SK-N-SH (cell line): ENCODE results near the gene PNKP. TPM values are rescaled to one million over a fixed set of nuclear protein-coding genes. Genes with fewer than 3 reads are reported as not detected.

Experiments used
- CTCF ChIA-PET: fragments of 300-600, 350-600 bp; formaldehyde crosslinking; extraction: SDS; loops from one replicate; lab custom pipeline; 2021; lab: Yijun Ruan, JAX
- POLR2A ChIA-PET: fragments of 350-600 bp; sonication (Branson Sonifier 250); formaldehyde crosslinking; extraction: SDS; loops from one replicate; lab custom pipeline; 2020; ENCODE audit warnings: antibody characterized with exemption, inconsistent platforms; lab: Yijun Ruan, JAX
- DNase-seq: peaks from one replicate; pipeline ENCODE4 v3.0.0; 2012
- H2AFZ ChIP-seq: fragments of 200-600 bp; sonication (generic); 2 replicates; pipeline ENCODE4 v1.8.1; 2016; ENCODE audit warnings: antibody characterized with exemption, mild to moderate bottlenecking, low read depth
- H3F3A ChIP-seq: fragments of 200-600 bp; sonication (generic); replicated peaks from 2 replicates; pipeline ENCODE3; 2016; ENCODE audit warnings: antibody characterized with exemption, mild to moderate bottlenecking; ENCODE audit not compliant: insufficient read depth
- H3K27ac ChIP-seq, 2 experiments: fragments of 200-500 bp in 1 of 2; fragments of 200-600 bp in 1 of 2; sonication (Bioruptor generic) in 1 of 2; sonication (generic), shearing (Covaris generic) in 1 of 2; 2 replicates each; pipeline versions ENCODE4 v1.5.1 to v1.6.1; 2014 to 2016; ENCODE audit warnings: low read depth in 2 of 2, inconsistent platforms in 1 of 2, low read length in 1 of 2, mild to moderate bottlenecking in 1 of 2, mixed read lengths in 1 of 2
- H3K27me3 ChIP-seq: fragments of 200-600 bp; sonication (generic), shearing (Covaris generic); 2 replicates; pipeline ENCODE4 v1.6.1; 2016; ENCODE audit warnings: mixed run types; ENCODE audit not compliant: insufficient read depth
- H3K36me3 ChIP-seq, 2 experiments: fragments of 200-500 bp in 1 of 2; fragments of 200-600 bp in 1 of 2; sonication (Bioruptor generic) in 1 of 2; sonication (generic) in 1 of 2; replicated peaks in 1 of 2; 2 replicates each; pipeline versions ENCODE3 to v1.5.1; 2014 to 2016; ENCODE audit warnings: low read length in 1 of 2, mild to moderate bottlenecking in 1 of 2; ENCODE audit not compliant: insufficient read depth in 2 of 2, control insufficient read depth in 1 of 2
- H3K4me1 ChIP-seq, 2 experiments: fragments of 200-500 bp in 1 of 2; fragments of 200-600 bp in 1 of 2; sonication (Bioruptor generic) in 1 of 2; sonication (generic), shearing (Covaris generic) in 1 of 2; 2 replicates each; pipeline versions ENCODE4 v1.5.1 to v1.6.1; 2014 to 2016; ENCODE audit warnings: low read depth in 1 of 2, low read length in 1 of 2, mixed run types in 1 of 2; ENCODE audit not compliant: insufficient read depth in 2 of 2, control insufficient read depth in 1 of 2
- H3K4me2 ChIP-seq: fragments of 200-600 bp; sonication (generic), shearing (Covaris generic); 2 replicates; pipeline ENCODE4 v1.6.1; 2017; ENCODE audit warnings: mixed run types
- H3K4me3 ChIP-seq, 2 experiments: fragments of 200-500 bp in 1 of 2; fragments of 200-600 bp in 1 of 2; sonication (Bioruptor generic) in 1 of 2; sonication (generic), shearing (Covaris generic) in 1 of 2; 2 replicates each; pipeline versions ENCODE4 v1.5.1 to v1.8.1; 2014 to 2016; ENCODE audit warnings: low read depth in 2 of 2, inconsistent platforms in 1 of 2, low read length in 1 of 2, mild to moderate bottlenecking in 1 of 2, mixed read lengths in 1 of 2, moderate library complexity in 1 of 2
- H3K79me2 ChIP-seq: fragments of 200-600 bp; sonication (generic); 2 replicates; pipeline ENCODE4 v1.8.1; 2017; ENCODE audit warnings: mild to moderate bottlenecking; ENCODE audit not compliant: insufficient read depth
- H3K9ac ChIP-seq: fragments of 200-600 bp; sonication (generic); 2 replicates; pipeline ENCODE4 v1.6.1; 2017; ENCODE audit warnings: mixed run types
- H3K9me2 ChIP-seq: fragments of 200-600 bp; sonication (generic); 2 replicates; pipeline ENCODE4 v1.6.1; 2017; ENCODE audit warnings: mixed run types
- H3K9me3 ChIP-seq: fragments of 200-600 bp; sonication (generic); 2 replicates; pipeline ENCODE4 v1.6.1; 2017; ENCODE audit warnings: mixed run types, mild to moderate bottlenecking, moderate library complexity
- H4K20me1 ChIP-seq: fragments of 200-600 bp; sonication (generic); 2 replicates; pipeline ENCODE4 v1.6.1; 2017; ENCODE audit warnings: mild to moderate bottlenecking, mixed run types; ENCODE audit not compliant: insufficient read depth
- EZH2phosphoT487 ChIP-seq: fragments of 200-600 bp; sonication (generic); IDR thresholded peaks from 2 replicates; pipeline ENCODE4 v1.6.1; 2017; ENCODE audit warnings: low read depth, mixed run types, mild to moderate bottlenecking, antibody characterized with exemption, moderate library complexity, borderline replicate concordance
- FOSL2 ChIP-seq: IDR thresholded peaks from 2 replicates; pipeline ENCODE4 v1.4.0; 2012; ENCODE audit warnings: low read depth, mild to moderate bottlenecking, moderate library complexity, borderline replicate concordance
- FOXJ3 ChIP-seq: sonication (generic); formaldehyde crosslinking; IDR thresholded peaks from 2 replicates; pipeline ENCODE4 v1.5.1; 2020; ENCODE audit warnings: mild to moderate bottlenecking, missing genetic modification reagents
- FOXM1 ChIP-seq: IDR thresholded peaks from 2 replicates; pipeline ENCODE4 v1.4.0; 2012; ENCODE audit warnings: low read depth, mild to moderate bottlenecking
- JUND ChIP-seq: IDR thresholded peaks from 2 replicates; pipeline ENCODE4 v1.4.0; 2012
- NFIC ChIP-seq: IDR thresholded peaks from 2 replicates; pipeline ENCODE4 v1.4.0; 2012; ENCODE audit warnings: borderline replicate concordance
- NRF1 ChIP-seq: IDR thresholded peaks from 2 replicates; pipeline ENCODE4 v1.6.1; 2012; ENCODE audit warnings: low read depth, mild to moderate bottlenecking, low read length
- POLR2AphosphoS5 ChIP-seq: IDR thresholded peaks from 2 replicates; pipeline ENCODE4 v1.6.1; 2012; ENCODE audit warnings: low read depth, low read length
- RXRA ChIP-seq: IDR thresholded peaks from 2 replicates; pipeline ENCODE4 v1.4.0; 2012; ENCODE audit warnings: low read depth, mild to moderate bottlenecking, borderline replicate concordance
- SMC3 ChIP-seq: IDR thresholded peaks from 2 replicates; pipeline ENCODE4 v1.6.1; 2012; ENCODE audit warnings: low read depth, low read length, improper control_type of control experiment
- TAF1 ChIP-seq: IDR thresholded peaks from 2 replicates; pipeline ENCODE4 v1.6.1; 2012; ENCODE audit warnings: low read depth, mild to moderate bottlenecking, low read length, moderate library complexity, borderline replicate concordance
- TCF12 ChIP-seq: IDR thresholded peaks from 2 replicates; pipeline ENCODE4 v1.4.0; 2012
- YY1 ChIP-seq: IDR thresholded peaks from 2 replicates; pipeline ENCODE4 v1.4.0; 2012; ENCODE audit warnings: low read depth, mild to moderate bottlenecking
- WGBS: methylation state at CpG from one replicate; pipeline ENCODE4 v1.1.6; 2017; ENCODE audit warnings: low lambda C conversion rate; 5-methylcytosine and 5-hydroxymethylcytosine counted together
- polyA plus RNA-seq, 3 experiments: library from polyadenylated mRNA; depleted of rRNA; stranded (reverse); fragments of >200 nt; gene quantifications; 2 replicates each; pipeline ENCODE4 v1.2.3, GENCODE V29; 2012
- TF ChIP-seq, protein P1 (sequence below): fragments of 150-350 bp; IDR thresholded peaks from 2 replicates; pipeline ENCODE4 v1.6.1; 2017; ENCODE audit warnings: antibody characterized with exemption, low read length, low read depth, borderline replicate concordance
- TF ChIP-seq, protein P2 (sequence below): IDR thresholded peaks from 2 replicates; pipeline ENCODE4; 2012
- TF ChIP-seq, protein P3 (sequence below): fragments of 150-350 bp; IDR thresholded peaks from 2 replicates; pipeline ENCODE4 v1.6.1; 2016; ENCODE audit warnings: mild to moderate bottlenecking, low read depth, low read length
- TF ChIP-seq, protein P4 (sequence below): IDR thresholded peaks from 2 replicates; pipeline ENCODE4 v1.4.0; 2012; ENCODE audit warnings: low read depth, borderline replicate concordance
- TF ChIP-seq, protein P5 (sequence below): IDR thresholded peaks from 2 replicates; pipeline ENCODE4 v1.4.0; 2012; ENCODE audit warnings: low read depth

The PNKP gene
- polyA plus RNA-seq, 1 of the 3 experiments (the other 2 are of a cell fraction) = 52.0 TPM

DNA sequence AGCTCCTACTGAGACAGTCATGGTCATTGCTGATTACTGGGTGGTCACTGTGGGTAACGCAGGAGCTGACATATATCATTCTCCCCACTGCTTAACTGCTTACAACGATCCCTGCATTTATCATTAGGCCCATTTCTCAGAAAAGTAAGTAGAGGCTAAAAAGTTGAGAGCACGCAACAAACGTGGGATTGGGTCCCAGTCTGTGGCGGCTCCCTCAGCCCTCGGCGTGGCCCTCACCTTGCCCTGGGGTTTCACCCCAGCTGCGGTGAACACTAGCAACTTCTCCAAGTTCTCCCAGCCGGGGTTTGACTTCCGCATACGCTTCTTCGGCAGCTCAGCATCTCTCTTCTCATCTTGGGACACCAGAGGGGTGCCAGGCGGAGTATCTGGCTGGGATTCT is 2.5 kb downstream of the PNKP start:
- peaks cover 26% of the 10 kb centered on the region for H3F3A ChIP-seq
- ChIA-PET CTCF (interaction anchor here (1.1 to 3.4 kb wide), 3 partner anchors 11 to 193 kb away, joined by 3 to 20 read pairs (median 4); partner anchors contain the start of gene PTOV1), POLR2A (interaction anchor here (0.6 to 2.6 kb wide), 4 partner anchors 10 to 174 kb away, joined by 3 to 25 read pairs (median 6); partner anchors contain the start of genes CPT1C, FUZ and PTOV1)
- H4K20me1 ChIP-seq = peaks cover 20% of the 10 kb centered on the region
- no peaks in the 10 kb centered on the region for H3K27me3 ChIP-seq
- no peaks in the 10 kb centered on the region for H3K9me2 ChIP-seq
- no peak overlapping the region for H2AFZ ChIP-seq
- no peak overlapping the region for H3K27ac ChIP-seq
- peaks cover 25 to 42% of the 10 kb centered on the region in 2 experiments for H3K36me3 ChIP-seq
- peaks cover 42% of the 10 kb centered on the region for H3K79me2 ChIP-seq
- peaks cover 27 to 34% of the 10 kb centered on the region in 2 experiments; a peak in 3 of 4 replicates for H3K4me1 ChIP-seq
- H3K4me2 ChIP-seq = peak overlapping the region; percentile 96
- H3K4me3 ChIP-seq = peak overlapping the region; percentile 20 to 91; a peak in 3 of 4 replicates
- DNase-seq = no peak
- no peaks in the 10 kb centered on the region for H3K9me3 ChIP-seq
- 83% methylated on average over 10 of the region's 13 CpGs for WGBS
- TF ChIP-seq, protein P1, sequence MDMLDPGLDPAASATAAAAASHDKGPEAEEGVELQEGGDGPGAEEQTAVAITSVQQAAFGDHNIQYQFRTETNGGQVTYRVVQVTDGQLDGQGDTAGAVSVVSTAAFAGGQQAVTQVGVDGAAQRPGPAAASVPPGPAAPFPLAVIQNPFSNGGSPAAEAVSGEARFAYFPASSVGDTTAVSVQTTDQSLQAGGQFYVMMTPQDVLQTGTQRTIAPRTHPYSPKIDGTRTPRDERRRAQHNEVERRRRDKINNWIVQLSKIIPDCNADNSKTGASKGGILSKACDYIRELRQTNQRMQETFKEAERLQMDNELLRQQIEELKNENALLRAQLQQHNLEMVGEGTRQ = no peak
- TF ChIP-seq, protein P2, sequence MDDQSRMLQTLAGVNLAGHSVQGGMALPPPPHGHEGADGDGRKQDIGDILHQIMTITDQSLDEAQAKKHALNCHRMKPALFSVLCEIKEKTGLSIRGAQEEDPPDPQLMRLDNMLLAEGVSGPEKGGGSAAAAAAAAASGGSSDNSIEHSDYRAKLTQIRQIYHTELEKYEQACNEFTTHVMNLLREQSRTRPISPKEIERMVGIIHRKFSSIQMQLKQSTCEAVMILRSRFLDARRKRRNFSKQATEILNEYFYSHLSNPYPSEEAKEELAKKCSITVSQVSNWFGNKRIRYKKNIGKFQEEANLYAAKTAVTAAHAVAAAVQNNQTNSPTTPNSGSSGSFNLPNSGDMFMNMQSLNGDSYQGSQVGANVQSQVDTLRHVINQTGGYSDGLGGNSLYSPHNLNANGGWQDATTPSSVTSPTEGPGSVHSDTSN = no peak
- TF ChIP-seq NFIC = no peak
- no peak for TF ChIP-seq SMC3
- no peak for TF ChIP-seq TCF12
- TF ChIP-seq FOXM1 = no peak
- TF ChIP-seq POLR2AphosphoS5 = no peak
- no peak for TF ChIP-seq NRF1
- TF ChIP-seq EZH2phosphoT487 = no peak
- TF ChIP-seq, protein P3, sequence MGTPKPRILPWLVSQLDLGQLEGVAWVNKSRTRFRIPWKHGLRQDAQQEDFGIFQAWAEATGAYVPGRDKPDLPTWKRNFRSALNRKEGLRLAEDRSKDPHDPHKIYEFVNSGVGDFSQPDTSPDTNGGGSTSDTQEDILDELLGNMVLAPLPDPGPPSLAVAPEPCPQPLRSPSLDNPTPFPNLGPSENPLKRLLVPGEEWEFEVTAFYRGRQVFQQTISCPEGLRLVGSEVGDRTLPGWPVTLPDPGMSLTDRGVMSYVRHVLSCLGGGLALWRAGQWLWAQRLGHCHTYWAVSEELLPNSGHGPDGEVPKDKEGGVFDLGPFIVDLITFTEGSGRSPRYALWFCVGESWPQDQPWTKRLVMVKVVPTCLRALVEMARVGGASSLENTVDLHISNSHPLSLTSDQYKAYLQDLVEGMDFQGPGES = no peak
- TF ChIP-seq TAF1 = no peak
- TF ChIP-seq, protein P4, sequence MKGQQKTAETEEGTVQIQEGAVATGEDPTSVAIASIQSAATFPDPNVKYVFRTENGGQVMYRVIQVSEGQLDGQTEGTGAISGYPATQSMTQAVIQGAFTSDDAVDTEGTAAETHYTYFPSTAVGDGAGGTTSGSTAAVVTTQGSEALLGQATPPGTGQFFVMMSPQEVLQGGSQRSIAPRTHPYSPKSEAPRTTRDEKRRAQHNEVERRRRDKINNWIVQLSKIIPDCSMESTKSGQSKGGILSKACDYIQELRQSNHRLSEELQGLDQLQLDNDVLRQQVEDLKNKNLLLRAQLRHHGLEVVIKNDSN = no peak
- TF ChIP-seq FOSL2 = no peak
- TF ChIP-seq FOXJ3 (CRISPR knock-in tag) = no peak
- no peak for TF ChIP-seq JUND
- TF ChIP-seq, protein P5, sequence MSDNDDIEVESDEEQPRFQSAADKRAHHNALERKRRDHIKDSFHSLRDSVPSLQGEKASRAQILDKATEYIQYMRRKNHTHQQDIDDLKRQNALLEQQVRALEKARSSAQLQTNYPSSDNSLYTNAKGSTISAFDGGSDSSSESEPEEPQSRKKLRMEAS = no peak
- TF ChIP-seq RXRA = no peak
- no peak for TF ChIP-seq YY1
- H3K9ac ChIP-seq = no peak overlapping the region
